Measurements from ENCODE around the gene FOXC1.

- TF ChIP-seq EZH2 (IDR thresholded peaks at IDR 0.05; ENCODE audit: insufficient read depth, low read length) (no peak), CTCF (IDR thresholded peaks at IDR 0.05; ENCODE audit: insufficient read depth, low read depth, low read length) (no peak)
These were observed 23.5 kb upstream of the FOXC1 start for GRCh38 chr6:1586256-1586655.
